ENCODE measurements around the gene UBE2S.
"Not testable (repeated sequence)": the region's sequence is repeated elsewhere in the genome, so short reads cannot be mapped to it uniquely, and the experiment has no call there.

UBE2S gene

DNA sequence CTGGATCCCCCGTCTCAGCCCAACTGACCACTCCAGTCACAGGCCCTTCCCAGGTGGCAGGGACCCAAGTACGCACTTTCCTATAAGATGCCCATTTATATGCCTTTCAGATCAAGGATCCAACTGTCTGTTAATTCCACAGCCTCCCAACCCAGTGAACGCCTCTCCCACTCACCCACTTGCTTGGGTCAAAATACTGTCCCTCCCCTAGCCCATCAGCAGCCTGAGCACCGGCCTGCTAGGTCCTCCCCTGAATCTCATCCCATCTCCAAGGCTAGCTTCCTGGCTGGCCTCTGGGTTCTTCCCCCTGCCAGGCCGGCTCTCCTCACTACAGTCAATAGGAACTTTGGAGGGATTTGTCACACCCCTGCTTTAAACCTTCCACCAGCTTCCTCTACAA, 1.9 kb downstream of the UBE2S start:
- peaks cover 58% of the 10 kb centered on the region for H3K36me3 ChIP-seq (ENCODE audit: control insufficient read depth, insufficient read depth, low read length)
- H3K9me3 ChIP-seq (ENCODE audit: control insufficient read depth, low read length) = peaks cover 21% of the 10 kb centered on the region
- peaks cover 12% of the 10 kb centered on the region for H3K4me1 ChIP-seq (ENCODE audit: control insufficient read depth, insufficient read depth, low read length, poor library complexity, severe bottlenecking)
- H3K4me3 ChIP-seq (ENCODE audit: extremely low read depth, insufficient read depth, low read length, poor library complexity, severe bottlenecking) = peak overlapping the region; percentile 90
- H3K27ac ChIP-seq (ENCODE audit: low read depth, low read length, severe bottlenecking) = no peak overlapping the region
- 88 to 96% methylated on average over 4 to 5 of the region's 5 CpGs for WGBS, 2 experiments (ENCODE audit: insufficient coverage in 2 of 2)

GRCh38 chr19:55402509-55402908, 5.1 kb downstream of the UBE2S start:
- peaks cover 64% of the 10 kb centered on the region for H3K36me3 ChIP-seq (ENCODE audit: control insufficient read depth, insufficient read depth, low read length)

DNA sequence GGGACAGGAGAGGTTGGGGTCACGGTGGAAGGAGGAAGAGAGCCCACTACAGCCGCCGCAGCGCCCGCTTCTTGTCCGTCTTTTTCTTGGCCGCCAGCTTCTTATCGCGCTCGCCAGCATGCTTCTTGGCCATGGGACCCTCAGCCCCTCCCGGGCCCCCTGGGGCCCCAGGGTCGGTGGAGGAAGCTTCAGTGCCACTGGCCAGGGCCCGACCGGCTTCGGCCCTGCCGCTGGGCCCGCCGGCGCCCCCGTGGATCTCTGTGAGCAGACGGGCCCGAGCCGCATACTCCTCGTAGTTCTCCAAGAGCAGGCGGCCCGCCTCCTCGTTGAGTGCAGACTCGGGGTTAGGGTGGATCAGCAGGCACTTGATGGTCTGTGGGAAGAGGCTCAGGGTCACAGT, 6.2 kb downstream of the UBE2S start:
- WGBS, 2 experiments (ENCODE audit: insufficient coverage in 2 of 2) = 76% methylated on average over 4 of the region's 28 CpGs; no CpG with 5 or more reads in 1 of the 2 experiments
- Histone ChIP-seq H3K36me3 (ENCODE audit: control insufficient read depth, insufficient read depth, low read length) (peaks cover 61% of the 10 kb centered on the region), H3K4me1 (ENCODE audit: control insufficient read depth, insufficient read depth, low read length, poor library complexity, severe bottlenecking) (peaks cover 12% of the 10 kb centered on the region)
- not testable (repeated sequence) for H3K27ac ChIP-seq (ENCODE audit: low read depth, low read length, severe bottlenecking); H3K9me3 ChIP-seq (ENCODE audit: control insufficient read depth, low read length); H3K4me3 ChIP-seq (ENCODE audit: extremely low read depth, insufficient read depth, low read length, poor library complexity, severe bottlenecking)

More at GRCh38 chr19:55402509-55402908, 5.1 kb downstream of the UBE2S start:
- H3K27ac ChIP-seq (ENCODE audit: low read depth, low read length, severe bottlenecking) = no peak overlapping the region
- no peak overlapping the region for H3K4me3 ChIP-seq (ENCODE audit: extremely low read depth, insufficient read depth, low read length, poor library complexity, severe bottlenecking)
- H3K9me3 ChIP-seq (ENCODE audit: control insufficient read depth, low read length) = no peaks in the 10 kb centered on the region
- 88 to 100% methylated on average over 1 of the region's 2 CpGs for WGBS, 2 experiments (ENCODE audit: insufficient coverage in 2 of 2)
- H3K4me1 ChIP-seq (ENCODE audit: control insufficient read depth, insufficient read depth, low read length, poor library complexity, severe bottlenecking) = peaks cover 12% of the 10 kb centered on the region

GRCh38 chr19:55400281-55401087, 7.1 kb downstream of the UBE2S start:
- 97 to 98% methylated on average over 10 to 11 of the region's 14 CpGs for WGBS, 2 experiments (ENCODE audit: insufficient coverage in 2 of 2)
- H3K36me3 ChIP-seq (ENCODE audit: control insufficient read depth, insufficient read depth, low read length) = peaks cover 52% of the 10 kb centered on the region
- H3K4me3 ChIP-seq (ENCODE audit: extremely low read depth, insufficient read depth, low read length, poor library complexity, severe bottlenecking) = no peak overlapping the region
- no peak overlapping the region for H3K27ac ChIP-seq (ENCODE audit: low read depth, low read length, severe bottlenecking)
- no peaks in the 10 kb centered on the region for H3K9me3 ChIP-seq (ENCODE audit: control insufficient read depth, low read length)
- H3K4me1 ChIP-seq (ENCODE audit: control insufficient read depth, insufficient read depth, low read length, poor library complexity, severe bottlenecking) = peaks cover 3% of the 10 kb centered on the region

GRCh38 chr19:55398200-55398925, 9.2 kb downstream of the UBE2S start:
- H3K4me3 ChIP-seq (ENCODE audit: extremely low read depth, insufficient read depth, low read length, poor library complexity, severe bottlenecking) = no peak overlapping the region
- no peaks in the 10 kb centered on the region for H3K4me1 ChIP-seq (ENCODE audit: control insufficient read depth, insufficient read depth, low read length, poor library complexity, severe bottlenecking)
- peaks cover 30% of the 10 kb centered on the region for H3K36me3 ChIP-seq (ENCODE audit: control insufficient read depth, insufficient read depth, low read length)
- no peak overlapping the region for H3K27ac ChIP-seq (ENCODE audit: low read depth, low read length, severe bottlenecking)
- no peaks in the 10 kb centered on the region for H3K9me3 ChIP-seq (ENCODE audit: control insufficient read depth, low read length)
- WGBS, 2 experiments (ENCODE audit: insufficient coverage in 2 of 2) = 94 to 97% methylated on average over 9 of the region's 12 CpGs

- Histone ChIP-seq H3K4me3 (ENCODE audit: extremely low read depth, insufficient read depth, low read length, poor library complexity, severe bottlenecking) (no peak overlapping the region), H3K4me1 (ENCODE audit: control insufficient read depth, insufficient read depth, low read length, poor library complexity, severe bottlenecking) (peaks cover 22% of the 10 kb centered on the region), H3K36me3 (ENCODE audit: control insufficient read depth, insufficient read depth, low read length) (peaks cover 31% of the 10 kb centered on the region), H3K9me3 (ENCODE audit: control insufficient read depth, low read length) (no peaks in the 10 kb centered on the region), H3K27ac (ENCODE audit: low read depth, low read length, severe bottlenecking) (peak overlapping the region; percentile 41)
- WGBS, 2 experiments (ENCODE audit: insufficient coverage in 2 of 2) = 28 to 32% methylated on average over 15 to 17 of the region's 18 CpGs
Observed at GRCh38 chr19:55392820-55393761, 14.5 kb downstream of the UBE2S start.

DNA sequence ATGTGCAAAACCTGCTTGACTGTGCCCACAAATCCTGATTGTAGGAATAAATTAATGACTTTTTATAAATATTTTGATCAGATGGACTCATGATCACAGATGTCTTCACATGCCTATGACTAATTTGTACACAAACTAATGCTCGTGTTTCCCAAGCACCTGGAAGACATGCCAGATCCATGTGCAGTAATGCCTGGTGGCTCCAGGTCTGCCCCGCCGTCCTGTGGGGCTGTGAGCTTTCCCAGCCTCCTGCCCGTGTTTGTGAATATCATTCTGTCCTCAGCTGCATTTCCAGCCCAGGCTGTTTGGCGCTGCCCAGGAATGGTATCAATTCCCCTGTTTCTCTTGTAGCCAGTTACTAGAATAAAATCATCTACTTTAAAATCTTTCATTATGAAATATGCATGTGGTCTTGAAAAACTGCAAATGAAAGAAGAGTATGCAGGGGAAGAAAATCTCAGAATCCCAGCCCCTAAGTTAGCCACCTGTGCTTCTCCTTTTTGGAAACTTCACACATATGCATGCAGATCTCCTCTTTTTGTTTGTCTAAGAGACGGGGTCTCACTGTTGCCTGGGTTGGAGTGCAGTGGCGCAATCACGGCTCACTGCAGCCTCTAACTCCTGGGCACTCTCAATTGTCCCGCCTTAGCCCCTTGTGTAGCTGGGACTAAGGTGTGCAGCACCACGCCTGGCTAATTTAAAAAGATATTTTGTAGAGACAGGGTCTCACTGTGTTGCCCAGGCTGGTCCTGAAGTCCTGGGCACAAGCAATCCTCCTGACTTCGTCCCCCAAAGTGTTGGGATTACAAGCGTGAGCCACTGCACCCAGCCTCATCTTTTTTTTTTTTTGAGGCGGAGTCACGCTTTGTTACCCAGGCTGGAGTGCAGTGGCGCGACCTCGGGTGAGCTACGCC, 15.6 kb downstream of the UBE2S start:
- 52 to 59% methylated on average over 14 to 17 of the region's 18 CpGs for WGBS, 2 experiments (ENCODE audit: insufficient coverage in 2 of 2)
- Histone ChIP-seq H3K4me1 (ENCODE audit: control insufficient read depth, insufficient read depth, low read length, poor library complexity, severe bottlenecking) (peaks cover 34% of the 10 kb centered on the region), H3K27ac (ENCODE audit: low read depth, low read length, severe bottlenecking) (no peak overlapping the region), H3K36me3 (ENCODE audit: control insufficient read depth, insufficient read depth, low read length) (peaks cover 42% of the 10 kb centered on the region), H3K9me3 (ENCODE audit: control insufficient read depth, low read length) (no peaks in the 10 kb centered on the region), H3K4me3 (ENCODE audit: extremely low read depth, insufficient read depth, low read length, poor library complexity, severe bottlenecking) (no peak overlapping the region)

DNA sequence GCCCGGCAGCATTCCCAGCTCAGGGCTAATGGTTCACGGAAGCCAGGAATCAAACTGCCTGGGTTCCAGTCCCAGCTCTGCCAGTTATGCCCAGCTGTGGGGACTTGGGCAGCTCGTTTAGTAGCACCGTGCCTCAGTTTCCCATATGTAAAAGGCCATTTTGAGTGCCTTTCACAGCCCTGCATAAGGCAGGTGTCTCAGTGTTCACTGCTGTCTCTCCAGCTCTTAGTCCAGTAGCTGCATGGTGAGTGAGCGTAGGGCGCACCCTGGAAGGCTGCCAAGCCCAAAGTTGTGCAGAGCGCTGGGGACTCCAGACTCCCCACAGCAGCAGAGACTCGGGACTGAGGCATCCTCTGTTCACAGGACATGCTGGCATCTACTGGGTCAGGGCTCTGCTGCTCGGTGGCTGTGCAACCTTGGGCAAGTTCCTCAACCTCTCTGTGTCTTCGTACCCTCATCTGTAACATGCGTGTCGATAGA, 16.4 kb downstream of the UBE2S start:
- Histone ChIP-seq H3K27ac (ENCODE audit: low read depth, low read length, severe bottlenecking) (no peak overlapping the region), H3K9me3 (ENCODE audit: control insufficient read depth, low read length) (no peaks in the 10 kb centered on the region), H3K4me1 (ENCODE audit: control insufficient read depth, insufficient read depth, low read length, poor library complexity, severe bottlenecking) (peaks cover 34% of the 10 kb centered on the region), H3K36me3 (ENCODE audit: control insufficient read depth, insufficient read depth, low read length) (peaks cover 49% of the 10 kb centered on the region), H3K4me3 (ENCODE audit: extremely low read depth, insufficient read depth, low read length, poor library complexity, severe bottlenecking) (no peak overlapping the region)
- WGBS, 2 experiments (ENCODE audit: insufficient coverage in 2 of 2) = 94% methylated on average over 9 to 12 of the region's 12 CpGs

GRCh38 chr19:55390461-55390880, 17.1 kb downstream of the UBE2S start:
- 65 to 77% methylated on average over 5 to 6 of the region's 7 CpGs for whole genome bisulfite sequencing, 2 experiments (ENCODE audit: insufficient coverage in 2 of 2)
- Histone ChIP-seq H3K36me3 (ENCODE audit: control insufficient read depth, insufficient read depth, low read length) (peaks cover 49% of the 10 kb centered on the region), H3K9me3 (ENCODE audit: control insufficient read depth, low read length) (no peaks in the 10 kb centered on the region), H3K27ac (ENCODE audit: low read depth, low read length, severe bottlenecking) (no peak overlapping the region), H3K4me1 (ENCODE audit: control insufficient read depth, insufficient read depth, low read length, poor library complexity, severe bottlenecking) (peaks cover 34% of the 10 kb centered on the region), H3K4me3 (ENCODE audit: extremely low read depth, insufficient read depth, low read length, poor library complexity, severe bottlenecking) (no peak overlapping the region)
